ENCODE data around the gene COL19A1. TPM values are rescaled to one million over a fixed set of nuclear protein-coding genes. Genes with fewer than 3 reads are reported as not detected.

The COL19A1 gene
- polyA plus RNA-seq, 1 donor (not counting 4 experiments of a cell fraction or from before 2014, with no cell fraction given) = not detected

- H3K4me1 ChIP-seq (ENCODE audit: control insufficient read depth, extremely low read depth, insufficient read depth, low read length) = no peaks in the 10 kb centered on the region
- no peak for DNase-seq (ENCODE audit: low read depth, low spot score)
- dilution Hi-C loops (cut with MboI; ENCODE audit: extremely low pct_ligation_motif_present, low sequenced_read_pairs) = no loop called here
- no peak for FAIRE-seq
- no peak for TF ChIP-seq EZH2 (IDR thresholded peaks at IDR 0.05; ENCODE audit: low read length)
- no peak for TF ChIP-seq CTCF (optimal IDR thresholded peaks at IDR 0.05 in 1 of 3, IDR thresholded peaks at IDR 0.05 in 1 of 3, conservative IDR thresholded peaks at IDR 0.05 in 1 of 3; ENCODE audit: extremely low read depth in 1 of 3, insufficient read depth in 2 of 3, low read length in 3 of 3)
- no peaks in the 10 kb centered on the region for H3K27me3 ChIP-seq (ENCODE audit: control insufficient read depth, extremely low read depth, insufficient read depth, low read length)
- H2AFZ ChIP-seq (ENCODE audit: control insufficient read depth, low read length) = no peak overlapping the region
- H3K4me3 ChIP-seq (ENCODE audit: control insufficient read depth in 2 of 3, extremely low read depth in 1 of 3, insufficient read depth in 2 of 3, low read depth in 1 of 3, low read length in 3 of 3) = no peak overlapping the region
- no peaks in the 10 kb centered on the region for H3K36me3 ChIP-seq (ENCODE audit: control insufficient read depth in 2 of 2, extremely low read depth in 1 of 2, insufficient read depth in 2 of 2, low read length in 2 of 2)
- H4K20me1 ChIP-seq (ENCODE audit: control insufficient read depth, extremely low read depth, insufficient read depth, low read length) = no peaks in the 10 kb centered on the region
- no peak overlapping the region for H3K9ac ChIP-seq (ENCODE audit: control insufficient read depth, extremely low read depth, insufficient read depth, low read length)
- no peaks in the 10 kb centered on the region for H3K79me2 ChIP-seq (ENCODE audit: control insufficient read depth, insufficient read depth, low read length)
- H3K27ac ChIP-seq (ENCODE audit: control insufficient read depth, insufficient read depth, low read length) = no peak overlapping the region
- H3K9me3 ChIP-seq (ENCODE audit: control insufficient read depth, low read depth, low read length) = no peaks in the 10 kb centered on the region
- no peaks in the 10 kb centered on the region for H3K9me1 ChIP-seq (ENCODE audit: control insufficient read depth, extremely low read depth, insufficient read depth, low read length)
- H3K4me2 ChIP-seq (ENCODE audit: control insufficient read depth, extremely low read depth, insufficient read depth, low read depth, low read length) = no peak overlapping the region
These were observed 161.9 kb downstream of the COL19A1 start for GRCh38 chr6:70028246-70028645.

GRCh38 chr6:70028926-70029325 is 162.6 kb downstream of the COL19A1 start:
- Histone ChIP-seq H3K27me3 (ENCODE audit: control insufficient read depth, extremely low read depth, insufficient read depth, low read length) (no peaks in the 10 kb centered on the region), H3K9me3 (ENCODE audit: control insufficient read depth, low read depth, low read length) (no peaks in the 10 kb centered on the region), H2AFZ (ENCODE audit: control insufficient read depth, low read length) (no peak overlapping the region), H3K4me2 (ENCODE audit: control insufficient read depth, extremely low read depth, insufficient read depth, low read depth, low read length) (no peak overlapping the region), H3K4me3 (ENCODE audit: control insufficient read depth in 2 of 3, extremely low read depth in 1 of 3, insufficient read depth in 2 of 3, low read depth in 1 of 3, low read length in 3 of 3) (no peak overlapping the region), H3K9me1 (ENCODE audit: control insufficient read depth, extremely low read depth, insufficient read depth, low read length) (no peaks in the 10 kb centered on the region), H3K9ac (ENCODE audit: control insufficient read depth, extremely low read depth, insufficient read depth, low read length) (no peak overlapping the region), H3K4me1 (ENCODE audit: control insufficient read depth, extremely low read depth, insufficient read depth, low read length) (no peaks in the 10 kb centered on the region), H4K20me1 (ENCODE audit: control insufficient read depth, extremely low read depth, insufficient read depth, low read length) (no peaks in the 10 kb centered on the region), H3K27ac (ENCODE audit: control insufficient read depth, insufficient read depth, low read length) (no peak overlapping the region), H3K36me3 (ENCODE audit: control insufficient read depth in 2 of 2, extremely low read depth in 1 of 2, insufficient read depth in 2 of 2, low read length in 2 of 2) (no peaks in the 10 kb centered on the region), H3K79me2 (ENCODE audit: control insufficient read depth, insufficient read depth, low read length) (no peaks in the 10 kb centered on the region)
- no peak for FAIRE-seq
- TF ChIP-seq EZH2 (IDR thresholded peaks at IDR 0.05; ENCODE audit: low read length) = no peak
- no peak for TF ChIP-seq CTCF (optimal IDR thresholded peaks at IDR 0.05 in 1 of 3, IDR thresholded peaks at IDR 0.05 in 1 of 3, conservative IDR thresholded peaks at IDR 0.05 in 1 of 3; ENCODE audit: extremely low read depth in 1 of 3, insufficient read depth in 2 of 3, low read length in 3 of 3)
- DNase-seq (ENCODE audit: low read depth, low spot score) = no peak
- dilution Hi-C loops (cut with MboI; ENCODE audit: extremely low pct_ligation_motif_present, low sequenced_read_pairs) = no loop called here

Measured in keratinocyte (primary cell).